OCI-M1 (cell line): ENCODE data around the gene KIF17.
A peak's percentile ranks its signal among the peaks of the same experiment; 100 is the strongest.
"Not testable (repeated sequence)": the region's sequence is repeated elsewhere in the genome, so short reads cannot be mapped to it uniquely, and the experiment has no call there.

ENCODE experiments used
- DNase-seq: peaks from one replicate; lab custom pipeline; 2025; lab: John Stamatoyannopoulos, UW

KIF17 gene

DNA sequence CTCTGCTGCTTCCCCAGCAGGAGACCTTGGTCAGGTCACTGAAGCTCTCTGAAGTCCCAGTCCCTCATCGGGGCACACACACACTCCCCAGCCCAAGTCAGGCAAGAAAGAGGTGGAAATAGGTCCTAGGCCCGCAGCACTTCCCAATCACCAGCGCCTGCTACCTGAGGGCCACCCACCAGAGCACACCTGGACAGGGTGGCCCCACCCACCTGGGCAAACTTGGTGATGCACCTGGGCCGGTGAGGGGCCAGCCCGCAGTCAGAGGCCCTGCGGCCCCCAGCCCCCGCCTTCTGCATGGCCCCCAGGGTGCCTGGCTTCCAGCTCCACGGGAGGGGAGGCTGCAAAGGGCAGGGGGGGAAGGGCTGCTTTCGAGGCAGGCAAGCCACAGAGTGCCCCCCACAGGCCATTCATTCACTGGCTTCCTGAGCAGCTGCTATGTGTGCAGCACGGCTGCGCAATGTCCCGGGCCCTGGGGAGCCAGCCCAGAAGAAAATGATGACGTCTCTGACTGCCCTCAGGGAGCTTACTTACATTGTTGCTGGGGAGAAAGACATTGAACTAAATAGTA lies 10.0 kb upstream of the KIF17 start:
- DNase-seq, result peak; percentile 55

DNA sequence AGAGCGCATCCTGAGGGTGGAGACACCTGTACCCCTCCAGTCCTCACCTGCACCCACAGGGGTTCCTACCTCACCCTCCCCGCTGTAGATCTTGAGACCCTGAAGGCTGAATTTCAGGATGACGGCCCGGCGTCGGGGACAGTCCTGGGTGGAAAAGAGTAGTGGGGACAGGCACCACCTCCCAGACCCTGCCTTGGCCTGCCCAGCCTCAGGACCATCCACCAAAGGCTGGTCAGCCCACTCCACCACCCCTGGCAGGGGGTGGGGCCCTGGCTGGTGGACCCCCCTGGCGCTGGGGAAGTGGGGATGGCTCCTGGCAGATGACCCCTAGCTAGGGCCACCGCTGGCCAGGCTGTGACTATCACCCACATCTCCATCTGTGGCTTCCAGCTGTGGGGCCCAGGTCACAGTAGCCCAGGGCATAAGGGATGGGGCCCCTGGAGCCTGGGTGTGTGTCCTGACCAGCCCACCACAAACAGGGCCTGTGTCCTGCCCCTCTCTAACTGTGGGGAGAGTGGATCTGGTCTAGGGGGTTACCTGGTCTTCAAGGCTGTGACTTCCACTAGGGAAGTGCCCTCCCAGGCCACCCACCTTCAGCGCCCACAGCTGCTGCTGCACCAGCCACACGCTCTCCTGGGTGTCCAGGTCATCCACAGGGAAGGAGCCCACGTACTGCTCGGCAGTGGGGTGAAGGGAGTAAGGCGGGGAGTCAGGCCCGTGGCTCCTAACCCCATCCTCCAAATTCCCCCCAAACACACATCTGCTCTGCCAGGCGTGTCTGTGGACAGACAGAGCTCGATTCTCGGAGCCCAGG lies 9.3 kb upstream of the KIF17 start:
- no peak for DNase-seq

DNA sequence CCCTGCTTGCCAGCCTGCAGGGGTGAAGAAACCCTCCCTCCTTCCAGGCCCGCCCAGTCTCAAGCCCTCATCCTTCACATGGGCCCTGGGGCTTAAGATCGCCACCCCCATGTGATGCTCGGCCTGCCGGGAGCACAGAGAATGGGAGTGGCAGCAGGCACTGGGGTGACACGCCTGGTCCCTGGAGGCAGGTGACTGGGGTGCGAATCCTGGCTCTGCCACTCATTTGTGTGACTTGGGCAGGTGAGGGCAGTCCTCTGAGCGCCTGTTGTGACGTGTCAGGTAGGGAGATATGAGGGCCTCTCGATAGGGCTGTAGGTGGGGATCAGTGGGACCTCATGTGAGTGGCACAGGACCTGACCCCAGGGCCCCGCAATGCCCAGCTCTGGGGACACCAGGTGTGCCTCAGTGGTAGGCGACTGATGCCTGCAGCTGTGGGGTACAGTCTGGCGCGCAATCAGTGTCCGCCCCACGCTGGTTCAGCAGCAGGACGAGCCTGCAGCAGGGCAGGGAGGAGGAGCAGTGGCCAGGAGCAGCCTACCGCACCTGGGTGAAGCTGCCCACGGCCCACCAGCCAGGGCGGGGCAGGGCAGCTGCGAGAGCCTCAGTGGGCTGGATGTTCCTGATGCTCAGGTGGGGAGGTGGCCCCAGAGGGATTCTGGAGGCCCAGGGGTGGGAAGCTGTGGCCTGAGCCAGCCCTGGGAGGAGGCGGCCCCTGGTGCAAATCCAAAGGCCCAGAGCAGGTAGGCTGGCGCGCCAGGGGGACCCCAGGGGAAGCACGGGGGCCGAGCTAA lies 8.5 kb upstream of the KIF17 start:
- no peak for DNase-seq

DNA sequence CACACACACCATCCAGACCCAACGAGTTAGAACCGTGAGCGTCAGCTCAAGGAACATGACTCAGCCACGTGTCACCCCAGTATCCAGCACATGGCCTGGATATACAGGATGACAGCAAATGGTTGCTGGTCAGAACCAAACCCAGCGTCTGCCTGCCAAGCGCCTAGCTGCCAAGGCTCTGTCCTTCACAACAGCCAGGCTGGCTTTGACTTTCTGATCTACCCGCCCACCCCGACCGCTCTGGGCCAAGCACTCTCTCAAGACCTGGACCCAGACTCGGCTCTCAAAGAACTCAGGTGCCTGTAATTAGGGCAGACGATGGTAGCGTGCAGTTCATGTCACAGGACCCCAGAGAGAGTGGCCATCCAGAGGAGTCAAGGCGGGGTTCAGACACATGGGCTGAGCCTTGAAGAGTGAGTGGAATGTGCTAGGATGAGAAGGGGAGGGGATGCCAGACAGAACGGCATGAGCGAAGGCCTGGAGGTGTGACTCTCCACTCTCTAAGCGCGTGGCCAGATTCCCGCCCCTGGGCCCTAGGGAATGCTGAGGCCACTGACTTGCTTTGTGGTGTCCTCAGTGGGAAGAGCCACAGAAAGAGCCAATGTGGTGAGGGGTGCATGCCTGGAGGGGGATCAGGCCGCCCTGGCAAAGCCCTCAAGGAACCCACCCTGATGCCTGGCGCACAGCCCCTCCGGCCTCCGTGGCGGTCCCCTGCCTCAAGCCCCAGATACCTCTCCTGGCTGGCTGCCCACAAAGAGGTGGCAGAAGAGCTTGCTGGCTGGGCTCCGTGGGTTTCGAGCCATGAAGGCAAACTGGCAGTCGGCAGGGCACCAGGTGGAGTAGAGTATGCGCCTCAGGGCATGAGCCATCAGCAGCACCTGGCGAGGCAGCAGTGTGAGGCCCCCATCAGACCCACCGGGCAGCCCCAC lies 7.6 kb upstream of the KIF17 start:
- no peak for DNase-seq

DNA sequence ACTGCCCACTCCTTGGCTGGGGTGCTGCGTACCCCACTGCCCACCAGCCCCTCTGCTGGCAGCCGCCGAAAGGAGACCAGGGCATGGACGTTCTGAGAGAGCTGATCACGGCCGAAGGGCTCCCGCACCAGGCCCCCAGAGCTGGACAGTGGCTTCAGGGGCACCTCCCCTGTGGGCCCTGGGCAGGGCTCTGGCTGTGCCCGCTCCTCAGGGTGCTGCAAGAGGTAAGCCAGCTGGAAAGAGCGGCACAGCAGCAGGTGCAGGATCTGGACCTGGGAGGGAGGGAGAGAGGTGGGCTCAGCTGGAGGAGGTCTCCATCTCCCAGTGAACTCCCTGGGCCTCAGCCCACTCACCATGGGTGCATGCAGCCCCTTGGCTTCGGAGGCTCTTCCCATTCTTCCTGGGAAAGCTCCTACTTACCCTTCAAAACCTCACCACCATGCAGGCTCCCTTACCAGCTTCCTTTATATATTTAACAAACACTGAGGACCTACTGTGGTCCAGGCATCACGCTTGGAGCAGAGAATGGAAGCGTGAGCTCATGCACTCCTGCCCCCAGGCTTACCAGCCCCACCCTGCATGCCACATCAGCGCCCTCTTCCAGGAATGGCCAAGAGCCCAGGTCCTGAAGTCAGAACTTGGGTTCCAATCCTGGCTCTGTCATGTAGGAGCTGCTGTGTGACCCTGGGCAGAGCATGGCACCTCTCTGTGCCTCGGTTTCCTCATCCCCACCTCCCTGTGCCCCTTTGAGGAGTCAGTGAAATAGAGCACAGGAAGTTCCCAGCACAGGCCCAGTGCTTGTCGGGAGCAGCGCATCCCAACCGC lies 6.8 kb upstream of the KIF17 start:
- DNase-seq, result no peak

DNA sequence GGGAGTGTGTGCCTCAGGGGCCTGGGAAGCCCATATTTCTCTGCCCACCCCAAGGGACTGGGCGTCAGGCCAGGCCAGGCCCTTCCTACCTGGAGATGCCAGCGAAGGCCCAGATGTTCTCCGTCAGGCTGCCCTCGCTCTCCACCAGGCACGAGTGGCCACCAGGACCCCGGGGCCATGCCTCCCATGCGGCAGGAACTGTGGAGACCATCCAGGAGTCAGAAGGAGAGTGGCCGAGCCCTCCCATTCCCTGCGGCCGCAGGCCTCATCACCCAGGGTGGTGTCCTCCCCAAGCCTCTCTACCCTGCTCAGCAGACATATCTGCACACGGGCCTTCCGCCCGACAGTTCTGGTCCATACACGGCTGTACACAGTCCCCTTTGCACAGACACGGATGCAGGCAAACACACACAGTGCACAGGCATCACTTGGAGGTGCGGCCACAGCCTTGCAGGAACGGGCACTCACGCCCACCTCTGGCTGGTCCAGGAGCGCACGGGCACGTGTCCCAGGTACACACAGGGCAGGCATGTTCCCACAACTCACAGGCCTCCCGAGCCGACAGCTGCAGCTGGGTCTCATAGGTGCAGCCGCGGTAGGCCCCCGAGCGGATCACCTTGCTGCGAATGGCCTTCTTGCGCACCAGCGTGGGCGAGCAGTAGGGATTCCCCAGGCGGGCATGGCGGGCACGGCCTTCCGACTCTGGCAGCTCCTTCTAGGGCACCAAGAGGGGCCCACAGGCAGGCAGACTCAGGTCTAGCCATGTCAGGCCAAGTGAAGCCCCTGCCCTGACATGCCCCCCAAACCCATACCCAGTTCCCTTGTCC lies 5.9 kb upstream of the KIF17 start:
- no peak for DNase-seq

DNA sequence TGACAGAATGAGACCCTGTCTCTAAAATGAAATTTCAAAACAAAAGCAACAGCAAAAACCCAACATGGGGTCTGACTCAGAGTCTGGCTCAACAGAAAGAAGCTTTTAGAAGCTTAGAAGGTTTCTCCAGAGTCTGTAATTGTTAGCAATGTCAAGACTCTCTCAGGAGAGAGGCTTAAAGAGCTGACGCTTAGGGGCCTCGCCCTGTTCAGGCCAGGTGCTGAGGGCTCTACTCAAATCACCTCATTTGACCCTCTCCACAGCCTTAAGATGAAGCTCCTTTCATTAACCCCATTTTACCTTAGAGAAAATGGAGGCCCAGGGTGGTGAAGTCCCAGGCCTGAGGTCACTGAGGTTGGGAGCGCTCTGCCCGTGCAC lies 5.3 kb upstream of the KIF17 start:
- DNase-seq, result no peak

DNA sequence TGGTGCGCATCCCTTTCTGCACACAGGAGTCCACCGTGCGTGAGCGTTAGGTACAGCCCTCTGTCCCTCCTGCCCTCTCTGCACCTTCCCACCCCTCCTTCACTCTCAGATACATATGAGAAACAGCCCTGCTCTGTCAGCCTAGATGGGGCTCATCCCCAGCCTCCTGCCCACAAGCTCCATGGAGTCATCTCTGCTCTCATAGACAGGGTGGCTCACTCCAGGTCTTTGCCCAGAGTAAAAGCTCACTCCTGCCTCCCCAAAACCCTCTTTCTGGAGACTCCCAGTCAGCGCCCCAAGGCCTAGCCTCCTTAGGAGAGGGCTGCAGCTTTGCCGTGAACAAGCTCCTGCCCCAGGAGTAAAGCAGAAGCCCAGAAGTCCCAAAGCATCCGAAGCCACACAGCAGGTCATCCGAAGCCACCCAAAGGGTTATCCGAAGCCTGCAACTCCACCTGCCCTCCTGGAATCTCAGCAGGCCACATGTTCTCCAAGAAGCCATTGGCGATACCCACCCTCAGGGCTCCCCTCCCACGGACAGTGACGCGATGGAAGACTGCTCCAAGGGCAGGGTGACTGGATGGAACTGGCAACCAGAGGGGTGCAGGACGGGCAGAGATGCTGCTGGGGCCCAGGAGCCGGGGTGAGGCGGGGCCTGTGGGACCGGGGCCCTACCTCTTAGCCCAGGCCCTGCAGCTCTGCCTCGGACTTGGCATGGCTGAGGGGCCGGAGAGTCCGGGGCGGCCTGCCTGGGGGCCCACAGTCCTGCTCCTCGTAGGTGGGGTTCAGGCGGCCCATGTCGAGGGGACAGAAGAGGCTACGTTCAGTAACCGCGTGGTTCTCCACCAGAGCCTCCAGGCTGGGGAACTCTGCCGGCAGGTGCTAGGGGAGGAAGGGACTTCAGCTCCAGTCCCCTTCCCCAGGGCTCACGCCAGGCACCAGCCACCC lies 3.6 kb upstream of the KIF17 start:
- no peak for DNase-seq

DNA sequence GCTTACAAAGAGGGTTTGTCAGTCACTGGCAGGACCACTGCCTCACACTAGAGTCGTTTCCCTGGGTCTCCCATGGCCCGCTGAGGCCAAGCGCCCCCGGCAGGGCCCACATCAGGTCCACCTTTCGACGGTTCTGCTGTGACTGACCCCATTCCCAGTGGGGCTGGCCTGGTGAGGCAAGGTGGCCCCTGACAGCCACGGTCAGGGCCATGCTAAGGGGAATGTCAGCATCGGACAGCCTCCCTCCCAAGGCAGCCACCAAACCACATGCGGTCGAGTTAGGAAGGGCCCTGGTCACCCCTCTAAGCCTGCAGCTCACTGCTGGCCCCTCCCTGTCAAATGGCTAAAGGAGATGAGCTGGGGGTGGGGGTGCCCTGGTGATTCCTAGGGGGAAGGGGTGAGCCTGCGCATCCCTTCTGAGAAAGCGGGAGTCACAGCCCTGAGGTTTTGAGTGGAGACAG lies 2.9 kb upstream of the KIF17 start:
- no peak for DNase-seq

DNA sequence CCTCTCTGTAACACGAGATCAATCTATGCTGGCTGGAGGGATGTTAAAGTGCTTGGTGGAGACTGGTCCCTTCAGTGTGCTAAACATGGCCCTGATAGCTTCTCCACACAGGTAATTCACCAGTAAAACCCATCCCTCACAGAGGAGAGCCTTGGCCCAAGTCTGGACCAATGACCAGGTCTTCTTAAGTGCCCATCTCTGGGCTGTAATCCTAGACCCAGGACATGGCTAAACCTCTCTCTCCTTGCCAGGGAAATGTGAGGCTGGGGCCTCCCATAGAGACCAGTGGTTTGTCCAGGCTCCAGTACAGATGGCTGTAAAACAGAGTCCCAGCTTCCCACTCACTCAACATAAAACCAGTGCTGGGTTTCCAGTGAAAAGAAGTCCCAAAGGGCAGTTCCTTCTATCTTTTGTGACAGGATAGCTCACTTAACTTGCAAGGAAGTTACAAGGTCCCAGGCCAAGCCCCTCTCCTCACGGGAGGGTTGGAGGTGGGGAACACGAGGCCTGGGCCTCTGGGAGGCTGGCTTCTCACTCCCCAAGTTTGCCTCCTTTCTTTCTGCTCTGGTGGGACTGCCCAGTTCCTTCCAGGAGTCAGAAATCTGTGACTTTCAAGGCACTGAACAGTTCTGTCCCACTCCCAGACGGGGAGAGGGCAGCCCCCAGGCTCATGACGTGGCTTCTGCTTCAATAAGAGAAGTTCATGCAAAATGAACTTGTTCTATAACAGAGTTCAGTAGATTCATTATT lies 2.2 kb upstream of the KIF17 start:
- DNase-seq, result no peak

DNA sequence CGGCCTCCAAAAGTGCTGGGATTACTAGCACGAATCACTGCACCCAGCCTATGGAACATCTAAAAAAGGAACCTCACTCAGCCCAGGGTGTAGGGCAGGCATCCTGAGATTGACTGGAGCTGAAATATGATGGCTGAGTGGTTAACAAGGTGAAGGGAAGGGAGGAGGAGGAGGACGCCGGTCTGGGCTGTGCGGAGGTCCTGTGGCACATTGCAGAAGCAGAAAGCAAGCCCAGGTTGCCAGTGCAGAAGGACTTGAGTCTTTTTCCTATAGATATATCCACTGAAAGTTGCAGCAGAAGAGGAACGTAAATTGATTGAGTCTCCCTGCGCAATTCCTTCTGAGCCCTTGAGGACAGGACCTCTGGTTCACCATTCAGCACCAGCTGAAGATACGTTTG lies 1.5 kb upstream of the KIF17 start:
- no peak for DNase-seq

DNA sequence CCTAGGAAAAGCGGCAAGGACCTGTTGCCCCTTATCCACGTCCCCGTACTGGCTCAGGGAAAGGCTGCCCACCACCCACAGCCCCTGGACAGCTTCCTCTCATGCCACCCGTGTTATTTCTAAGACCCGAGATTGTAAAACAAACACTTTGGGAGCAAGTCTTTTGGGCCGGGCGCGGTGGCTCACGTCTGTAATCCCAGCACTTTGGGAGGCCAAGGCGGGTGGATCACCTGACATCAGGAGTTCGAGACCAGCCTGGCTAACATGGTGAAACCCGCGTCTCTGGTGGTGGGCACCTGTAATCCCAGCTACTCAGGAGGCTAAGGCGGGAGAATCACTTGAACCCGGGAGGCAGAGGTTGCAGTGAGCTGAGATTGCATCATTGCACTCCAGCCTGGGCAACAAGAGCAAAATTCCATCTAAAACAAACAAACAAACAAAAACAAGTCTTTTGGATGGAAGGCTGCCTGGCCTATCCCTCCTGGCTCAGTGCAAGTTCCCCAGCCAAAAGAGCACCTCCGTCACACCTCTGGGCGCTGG lies 606 bp upstream of the KIF17 start:
- DNase-seq, result not testable (repeated sequence)

DNA sequence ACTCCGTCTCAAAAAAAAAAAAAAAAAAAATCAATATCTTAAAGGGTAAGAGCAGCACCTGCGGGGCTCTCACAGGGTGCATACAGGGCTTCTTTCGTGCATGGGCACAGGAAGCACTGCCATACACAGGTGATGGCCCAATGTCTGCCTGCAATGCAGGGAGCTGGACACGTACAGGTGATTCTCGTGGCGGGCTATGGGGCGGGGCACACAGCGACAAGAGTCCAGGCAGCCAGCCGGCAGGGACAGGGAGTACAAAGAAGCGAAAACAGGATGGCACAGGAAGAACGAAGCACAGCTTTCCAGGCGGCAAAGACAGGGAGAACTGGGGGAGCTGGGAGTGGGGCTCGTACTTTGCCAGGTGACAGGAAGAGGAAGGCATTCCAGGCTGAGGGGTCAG lies 1.6 kb downstream of the KIF17 start:
- DNase-seq, result no peak

DNA sequence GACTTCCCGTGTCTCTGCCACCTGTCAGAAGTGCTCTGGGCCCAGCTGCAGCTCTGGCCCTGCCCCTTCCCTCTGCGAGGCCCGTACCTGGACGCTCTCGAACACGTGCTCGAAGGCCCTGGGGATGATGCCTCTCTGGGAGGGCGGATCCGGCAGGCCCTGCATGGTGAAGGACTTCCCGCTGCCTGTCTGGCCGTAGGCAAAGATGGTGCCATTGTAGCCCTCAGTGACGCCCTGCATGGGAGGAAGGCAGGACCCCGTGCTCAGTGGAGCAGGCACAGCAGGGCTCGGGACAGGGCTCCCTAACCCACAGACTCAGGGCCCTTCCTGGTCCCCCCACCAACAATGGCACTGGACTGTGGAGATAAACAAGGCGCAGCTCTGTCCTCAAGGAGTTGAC lies 2.4 kb downstream of the KIF17 start:
- no peak for DNase-seq

DNA sequence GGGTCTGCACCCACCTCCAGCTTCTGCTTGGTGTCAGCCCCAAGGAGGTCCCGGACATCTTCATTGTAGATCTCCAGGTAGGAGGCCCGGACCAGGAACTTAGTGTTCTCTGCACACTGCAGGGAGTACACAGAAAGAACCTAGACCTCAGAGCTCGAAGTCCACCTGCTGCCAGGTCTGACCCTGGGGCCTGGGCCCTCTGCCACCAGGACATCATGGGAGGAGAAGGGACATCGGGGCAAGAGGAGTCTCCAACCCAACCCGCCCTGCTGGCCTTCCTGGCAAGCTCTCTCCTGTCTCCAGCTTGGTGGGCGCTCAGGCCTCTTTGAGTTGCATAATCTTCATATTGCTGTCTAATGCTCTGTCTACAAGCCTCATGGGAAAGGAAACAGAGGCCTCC lies 4.4 kb downstream of the KIF17 start:
- no peak for DNase-seq

DNA sequence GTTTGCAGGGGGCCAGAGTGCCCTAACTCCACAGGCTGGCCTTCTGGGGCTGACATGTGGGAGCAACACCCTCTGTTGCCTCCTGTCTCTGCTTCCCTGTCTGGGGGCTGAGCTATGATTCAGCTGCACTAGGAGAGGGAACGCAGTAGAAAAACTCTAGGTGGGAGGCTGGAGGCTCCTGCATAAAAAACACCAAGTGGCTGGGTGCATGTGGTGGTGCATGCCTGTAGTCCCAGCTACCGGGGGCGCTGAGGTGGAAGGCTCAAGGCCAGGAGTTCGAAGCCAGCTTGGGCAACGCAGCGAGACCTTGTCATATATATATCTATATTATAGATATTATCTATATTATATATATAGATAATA lies 5.6 kb downstream of the KIF17 start:
- no peak for DNase-seq

DNA sequence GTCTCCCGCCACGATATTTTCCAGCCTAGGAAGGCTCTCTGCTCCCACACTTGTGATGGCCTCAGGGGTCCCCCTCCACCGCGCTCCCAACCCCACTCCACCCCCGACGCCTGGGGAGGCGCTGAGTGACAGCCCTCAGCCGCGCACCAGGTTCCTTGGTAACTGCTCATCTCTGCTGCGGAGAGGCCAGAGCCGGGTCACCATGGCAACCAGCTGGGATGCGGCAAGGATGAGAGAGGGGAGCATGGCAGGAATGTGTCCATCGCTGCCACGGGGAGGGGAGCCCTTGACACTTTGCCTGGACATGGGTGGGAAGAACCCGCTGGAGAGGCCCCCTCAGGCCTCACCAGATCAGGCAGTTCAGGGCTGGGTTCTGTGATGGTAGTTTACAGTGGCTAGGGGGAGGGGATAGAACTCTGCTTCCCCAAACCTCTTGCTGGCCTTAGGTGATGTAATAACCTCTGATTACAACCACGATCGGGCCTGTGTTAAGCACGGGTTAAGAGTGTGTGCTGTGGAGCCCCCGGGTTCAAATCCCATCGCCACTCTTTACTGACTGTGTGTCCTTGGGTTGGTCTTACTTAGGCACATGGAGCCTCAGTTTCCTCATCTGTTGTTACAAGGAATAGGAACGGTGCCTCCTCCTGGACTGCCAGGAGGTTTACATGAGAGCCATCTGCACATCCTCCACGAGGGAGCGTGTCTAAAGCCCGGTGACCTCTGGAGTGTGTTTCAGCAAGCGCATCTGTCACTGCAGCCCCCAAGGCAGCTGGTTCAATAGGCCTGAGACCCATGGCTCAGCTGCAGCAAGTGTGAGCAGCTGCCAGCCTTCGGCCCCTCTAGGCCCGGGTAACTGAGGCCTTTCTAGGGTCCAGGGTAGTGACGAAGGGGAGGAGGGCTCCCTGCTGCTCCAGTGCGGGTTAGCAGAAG lies 6.3 kb downstream of the KIF17 start:
- DNase-seq, result peak; percentile 55
